ENCODE results near the gene SOAT2.

DNA sequence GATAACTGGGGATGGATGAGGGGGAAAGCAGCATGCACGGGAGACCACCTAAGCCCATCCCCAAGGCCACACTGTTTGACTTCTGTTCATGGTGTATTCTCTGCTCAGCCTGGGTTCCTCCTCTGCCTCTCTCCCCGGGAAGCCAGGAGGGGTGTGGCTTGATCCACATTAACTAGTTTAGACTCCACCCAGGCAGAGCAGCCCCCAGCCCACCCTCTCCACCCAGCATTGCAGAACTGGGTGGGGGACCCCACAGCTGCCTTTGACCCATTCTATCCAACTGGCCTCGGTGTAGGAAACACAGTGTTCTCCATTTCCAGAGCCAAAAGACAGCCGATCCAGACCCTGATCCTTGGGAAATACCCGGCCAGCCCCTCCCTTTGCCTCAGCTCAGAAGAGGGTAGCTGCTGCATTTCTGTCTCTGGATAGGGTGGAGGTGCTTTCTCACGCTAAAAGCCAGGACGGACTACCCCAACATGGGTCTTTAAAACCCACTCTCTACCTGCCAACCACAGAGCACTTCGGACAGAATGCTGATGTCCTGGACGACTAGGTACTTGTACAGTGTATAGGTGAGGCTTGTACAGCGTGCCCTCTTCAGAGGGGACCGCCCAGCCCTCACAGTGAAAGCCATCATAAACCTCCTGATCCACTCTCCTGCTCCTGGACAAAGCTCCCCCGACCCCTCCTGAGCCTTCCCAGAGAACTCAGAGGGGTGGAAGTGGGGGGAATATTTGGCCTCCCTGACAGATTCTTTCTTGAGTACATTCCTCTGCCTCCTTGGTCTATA, 33.5 kb upstream of the SOAT2 start:
- no peak for TF ChIP-seq EP300 (IDR thresholded peaks at IDR 0.05)
- TF ChIP-seq, protein P1, sequence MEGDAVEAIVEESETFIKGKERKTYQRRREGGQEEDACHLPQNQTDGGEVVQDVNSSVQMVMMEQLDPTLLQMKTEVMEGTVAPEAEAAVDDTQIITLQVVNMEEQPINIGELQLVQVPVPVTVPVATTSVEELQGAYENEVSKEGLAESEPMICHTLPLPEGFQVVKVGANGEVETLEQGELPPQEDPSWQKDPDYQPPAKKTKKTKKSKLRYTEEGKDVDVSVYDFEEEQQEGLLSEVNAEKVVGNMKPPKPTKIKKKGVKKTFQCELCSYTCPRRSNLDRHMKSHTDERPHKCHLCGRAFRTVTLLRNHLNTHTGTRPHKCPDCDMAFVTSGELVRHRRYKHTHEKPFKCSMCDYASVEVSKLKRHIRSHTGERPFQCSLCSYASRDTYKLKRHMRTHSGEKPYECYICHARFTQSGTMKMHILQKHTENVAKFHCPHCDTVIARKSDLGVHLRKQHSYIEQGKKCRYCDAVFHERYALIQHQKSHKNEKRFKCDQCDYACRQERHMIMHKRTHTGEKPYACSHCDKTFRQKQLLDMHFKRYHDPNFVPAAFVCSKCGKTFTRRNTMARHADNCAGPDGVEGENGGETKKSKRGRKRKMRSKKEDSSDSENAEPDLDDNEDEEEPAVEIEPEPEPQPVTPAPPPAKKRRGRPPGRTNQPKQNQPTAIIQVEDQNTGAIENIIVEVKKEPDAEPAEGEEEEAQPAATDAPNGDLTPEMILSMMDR (IDR thresholded peaks at IDR 0.05), result no peak
